Fibroblast of mammary gland (primary cell): ENCODE measurements around the gene VPS13D.

Experiments used
- DNase-seq: peaks from one replicate; pipeline ENCODE4 v3.0.0-alpha.2; 2010; ENCODE audit warnings: low read depth
- H3K4me3 ChIP-seq: 2 replicates; pipeline ENCODE4 v1.5.1; 2011; ENCODE audit warnings: low read depth, mild to moderate bottlenecking, low read length, moderate library complexity; ENCODE audit not compliant: control insufficient read depth
- TF ChIP-seq, protein P1 (sequence below): conservative IDR thresholded peaks from 2 replicates; pipeline ENCODE4 v1.5.1; 2011; ENCODE audit warnings: low read depth, low read length, inconsistent platforms; ENCODE audit not compliant: control insufficient read depth, insufficient read depth

The VPS13D gene

DNA sequence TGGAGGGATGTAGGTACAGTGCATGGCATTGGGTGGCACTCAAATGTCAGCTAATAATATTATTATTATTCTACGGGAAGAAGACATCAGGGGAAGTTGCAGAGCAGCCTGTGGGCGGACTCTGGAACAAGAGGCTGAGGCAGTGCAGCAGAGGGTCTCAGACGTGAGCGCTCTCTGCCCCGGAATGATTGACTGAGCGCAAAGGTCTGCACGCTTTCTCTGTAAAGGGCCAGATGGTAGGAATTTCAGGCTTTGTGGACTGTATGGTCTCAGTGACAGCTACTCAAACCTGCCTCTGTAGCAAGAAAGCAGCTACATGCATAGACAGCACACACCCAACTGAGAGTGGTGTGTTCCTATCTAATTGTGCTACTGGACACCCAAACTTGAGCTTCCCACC, 29.6 kb upstream of the VPS13D start:
- DNase-seq: no peak
- no peak overlapping the region for H3K4me3 ChIP-seq
- TF ChIP-seq, protein P1, sequence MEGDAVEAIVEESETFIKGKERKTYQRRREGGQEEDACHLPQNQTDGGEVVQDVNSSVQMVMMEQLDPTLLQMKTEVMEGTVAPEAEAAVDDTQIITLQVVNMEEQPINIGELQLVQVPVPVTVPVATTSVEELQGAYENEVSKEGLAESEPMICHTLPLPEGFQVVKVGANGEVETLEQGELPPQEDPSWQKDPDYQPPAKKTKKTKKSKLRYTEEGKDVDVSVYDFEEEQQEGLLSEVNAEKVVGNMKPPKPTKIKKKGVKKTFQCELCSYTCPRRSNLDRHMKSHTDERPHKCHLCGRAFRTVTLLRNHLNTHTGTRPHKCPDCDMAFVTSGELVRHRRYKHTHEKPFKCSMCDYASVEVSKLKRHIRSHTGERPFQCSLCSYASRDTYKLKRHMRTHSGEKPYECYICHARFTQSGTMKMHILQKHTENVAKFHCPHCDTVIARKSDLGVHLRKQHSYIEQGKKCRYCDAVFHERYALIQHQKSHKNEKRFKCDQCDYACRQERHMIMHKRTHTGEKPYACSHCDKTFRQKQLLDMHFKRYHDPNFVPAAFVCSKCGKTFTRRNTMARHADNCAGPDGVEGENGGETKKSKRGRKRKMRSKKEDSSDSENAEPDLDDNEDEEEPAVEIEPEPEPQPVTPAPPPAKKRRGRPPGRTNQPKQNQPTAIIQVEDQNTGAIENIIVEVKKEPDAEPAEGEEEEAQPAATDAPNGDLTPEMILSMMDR: no peak

DNA sequence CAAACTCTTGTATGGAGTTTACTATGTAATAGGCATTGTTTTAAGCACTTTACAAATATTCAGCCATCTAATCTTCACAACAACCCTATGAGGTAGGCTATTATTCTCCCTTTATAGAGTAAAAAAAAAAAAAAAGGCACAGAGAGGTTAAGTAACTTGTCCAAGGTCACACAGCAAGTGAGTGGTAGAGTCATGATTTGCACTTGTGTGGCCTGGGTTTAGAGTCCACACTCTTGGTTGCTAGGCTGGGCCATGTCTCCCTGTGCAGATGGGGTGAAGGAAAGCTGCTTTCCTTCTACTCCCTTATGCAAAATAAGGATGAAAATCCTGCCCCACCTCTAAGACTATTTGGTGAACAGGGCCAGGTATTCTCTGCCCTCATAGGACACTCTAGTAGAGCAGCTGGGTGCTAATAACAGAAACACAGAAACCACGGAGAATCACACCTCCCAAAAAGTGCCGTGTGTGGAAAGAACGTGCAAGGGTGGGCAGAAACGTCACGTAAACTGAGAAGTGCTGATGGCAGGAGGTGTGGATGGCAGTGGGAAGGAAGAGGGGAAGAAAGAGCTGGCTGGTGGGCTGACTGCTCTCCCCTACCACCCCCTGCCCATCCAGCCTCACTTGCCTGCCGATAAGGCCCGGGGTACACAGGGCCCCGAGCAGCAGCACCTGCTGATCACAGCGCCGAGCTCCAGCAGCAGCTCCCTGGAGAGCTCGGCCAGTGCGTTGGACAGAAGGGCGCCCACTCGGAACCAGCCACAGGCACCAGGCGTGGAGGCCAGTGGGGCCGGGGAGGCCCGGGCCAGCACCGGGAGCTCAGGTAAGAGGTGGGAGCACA, 28.3 kb upstream of the VPS13D start:
- DNase-seq: no peak
- TF ChIP-seq, protein P1: no peak
- no peak overlapping the region for H3K4me3 ChIP-seq

DNA sequence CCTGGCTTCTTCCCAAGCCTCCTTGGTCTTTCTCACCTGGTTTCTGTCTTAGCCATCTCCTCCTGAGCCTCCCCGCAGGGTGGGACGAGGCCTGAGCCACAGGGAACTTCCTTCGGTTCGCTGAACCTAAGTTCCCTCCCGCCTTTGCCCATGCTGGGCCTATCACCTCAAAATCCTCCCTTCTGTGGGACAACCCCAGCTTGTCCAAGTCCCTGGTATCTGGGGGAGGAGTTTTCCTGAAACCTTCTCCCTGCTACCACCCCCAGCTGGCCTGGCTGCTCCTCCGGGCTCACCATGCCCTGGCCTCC, 27.7 kb upstream of the VPS13D start:
- no peak overlapping the region for H3K4me3 ChIP-seq
- no peak for DNase-seq
- TF ChIP-seq, protein P1: no peak

DNA sequence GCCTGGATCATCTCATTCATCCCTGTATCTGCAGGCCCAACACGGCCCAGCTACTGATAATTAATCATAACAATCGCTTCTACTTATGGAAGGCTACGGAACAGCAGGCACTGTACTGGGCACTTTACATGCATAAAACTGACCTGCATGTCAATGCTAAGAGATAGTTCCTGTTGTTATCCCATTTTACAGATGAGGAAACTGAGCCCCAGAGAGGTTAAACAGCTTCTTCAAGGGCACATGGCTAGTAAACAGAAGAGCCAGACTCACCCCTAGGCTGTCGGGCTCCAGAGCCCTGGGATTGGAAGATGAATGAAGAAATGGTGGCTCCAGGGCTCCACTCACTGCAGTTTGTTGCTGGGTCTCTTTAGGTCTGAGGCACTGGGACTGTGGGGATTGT, 27.3 kb upstream of the VPS13D start:
- TF ChIP-seq, protein P1: no peak

DNA sequence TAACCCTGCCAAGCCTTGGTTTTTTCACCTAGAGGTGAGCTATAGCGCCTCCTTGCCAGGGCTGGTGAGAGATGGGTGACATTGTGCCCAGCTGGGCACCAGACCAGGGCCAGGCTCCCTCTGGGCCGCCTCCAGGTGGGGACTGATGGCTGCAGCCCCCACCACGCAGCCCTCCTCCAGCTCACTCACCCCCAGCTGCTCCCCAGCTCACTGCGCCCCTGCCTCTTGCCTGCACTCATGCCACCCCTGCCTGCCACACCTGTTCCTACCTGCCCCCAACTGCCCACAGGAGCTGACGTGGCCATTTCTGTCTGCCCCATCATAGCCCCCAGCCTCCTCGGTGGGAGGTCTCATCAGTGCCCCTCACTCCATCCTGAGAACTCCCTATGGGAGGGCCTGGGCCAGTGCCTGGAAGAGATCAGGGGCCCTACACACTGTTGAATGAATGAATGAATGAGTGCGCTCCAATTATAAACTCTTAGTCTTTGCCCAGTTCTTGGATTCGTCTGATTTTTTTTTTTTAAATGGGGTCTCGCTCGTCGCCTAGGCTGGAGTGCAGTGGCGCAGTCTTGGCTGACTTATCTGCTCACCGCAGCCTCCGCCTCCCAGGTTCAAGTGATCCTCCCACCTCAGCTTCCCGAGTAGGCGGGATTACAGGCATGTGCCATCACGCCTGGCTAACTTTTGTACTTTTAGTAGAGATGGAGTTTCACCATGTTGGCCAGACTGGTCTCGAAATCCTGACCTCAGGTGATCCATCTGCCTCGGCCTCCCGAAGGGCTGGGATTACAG, 26.4 kb upstream of the VPS13D start:
- no peak for DNase-seq
- TF ChIP-seq, protein P1: no peak
- H3K4me3 ChIP-seq: no peak overlapping the region

More for the DNA sequence above, 27.3 kb upstream of the VPS13D start:
- H3K4me3 ChIP-seq: no peak overlapping the region
- no peak for DNase-seq

DNA sequence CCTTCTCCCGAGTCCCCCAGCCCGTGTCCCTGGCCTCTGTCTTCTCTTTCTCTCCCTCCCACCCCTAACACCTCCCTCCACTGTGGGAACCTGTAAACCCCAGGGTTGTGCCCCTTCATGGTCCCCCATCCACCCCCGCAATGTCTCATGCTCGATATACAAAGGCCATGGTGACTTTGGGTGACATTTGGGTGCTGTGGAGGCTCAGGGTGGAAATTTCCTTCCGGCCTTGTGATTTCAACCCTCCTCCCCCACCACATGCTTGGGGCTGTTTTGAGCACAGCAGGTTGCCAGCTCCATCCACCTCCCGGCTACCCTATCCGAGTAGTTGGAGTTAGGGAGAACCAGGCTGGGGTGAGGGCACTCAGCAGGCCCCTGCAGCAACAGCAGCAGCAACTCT, 25.7 kb upstream of the VPS13D start:
- TF ChIP-seq, protein P1: no peak
- H3K4me3 ChIP-seq: no peak overlapping the region
- DNase-seq: no peak
